WTC11 (cell line): Measurements from ENCODE around the gene FXN. TPM values are rescaled to one million over a fixed set of nuclear protein-coding genes. Genes with fewer than 3 reads are reported as not detected.

Source experiments
- ATAC-seq: fragments of 200-7000 bp; cut with Tn5 transposase; 2 replicates; pipeline ENCODE4 v1.10.0; 2021; ENCODE audit warnings: mild to moderate bottlenecking, moderate library complexity
- CTCF ChIA-PET: fragments of 300-600 bp; sonication (Branson Sonifier 250); formaldehyde crosslinking; loops from one replicate; lab custom pipeline; 2021; ENCODE audit warnings: antibody characterized with exemption; lab: Charles Lee
- POLR2A ChIA-PET: fragments of 350-600 bp; sonication (Branson Sonifier 250); formaldehyde crosslinking; loops from one replicate; lab custom pipeline; 2021; ENCODE audit warnings: antibody characterized with exemption; lab: Charles Lee
- DNase-seq: peaks from one replicate; pipeline ENCODE4 v3.0.0; 2021; ENCODE audit warnings: low spot score
- H3K27ac Mint-ChIP-seq: 2 replicates; pipeline ENCODE4 v1.8.0; 2021; ENCODE audit warnings: mixed read lengths
- H3K27me3 Mint-ChIP-seq: 2 replicates; pipeline ENCODE4 v1.8.0; 2021; ENCODE audit warnings: low read depth, mild to moderate bottlenecking, moderate library complexity, mixed read lengths
- H3K36me3 Mint-ChIP-seq: 2 replicates; pipeline ENCODE4 v1.8.0; 2021; ENCODE audit warnings: mixed read lengths
- H3K4me1 Mint-ChIP-seq: 2 replicates; pipeline ENCODE4 v1.8.0; 2022; ENCODE audit warnings: mixed read lengths
- H3K4me3 Mint-ChIP-seq: 2 replicates; pipeline ENCODE4 v1.8.0; 2021; ENCODE audit warnings: mild to moderate bottlenecking, moderate library complexity, mixed read lengths
- H3K9me3 Mint-ChIP-seq: 2 replicates; pipeline ENCODE4 v1.8.0; 2021; ENCODE audit warnings: mixed read lengths
- FOXK1 ChIP-seq: sonication (generic); formaldehyde crosslinking; IDR thresholded peaks from 2 replicates; pipeline ENCODE4 v1.8.0; 2022; ENCODE audit warnings: mild to moderate bottlenecking, moderate library complexity, missing genetic modification reagents
- GABPB1 ChIP-seq: sonication (generic); formaldehyde crosslinking; IDR thresholded peaks from 2 replicates; pipeline ENCODE4 v1.8.1; 2023; ENCODE audit warnings: mild to moderate bottlenecking, missing genetic modification reagents
- GTF2I ChIP-seq: fragments of 250-450 bp; sonication (Bioruptor Pico); conservative IDR thresholded peaks from 2 replicates; pipeline ENCODE4 v1.4.0; 2021; ENCODE audit warnings: mild to moderate bottlenecking
- NFATC4 ChIP-seq: fragments of 250-450 bp; sonication (Bioruptor Pico); IDR thresholded peaks from 2 replicates; pipeline ENCODE4 v1.9.0; 2021; ENCODE audit warnings: mild to moderate bottlenecking
- NR2C2 ChIP-seq: sonication (generic); formaldehyde crosslinking; IDR thresholded peaks from 2 replicates; pipeline ENCODE4 v1.8.0; 2022; ENCODE audit warnings: mild to moderate bottlenecking, missing genetic modification reagents
- STAT6 ChIP-seq: sonication (generic); formaldehyde crosslinking; conservative IDR thresholded peaks from 2 replicates; pipeline ENCODE4 v1.8.1; 2023; ENCODE audit warnings: mild to moderate bottlenecking, low read depth, missing genetic modification reagents, moderate library complexity
- TEAD4 ChIP-seq: sonication (generic); formaldehyde crosslinking; IDR thresholded peaks from 2 replicates; pipeline ENCODE4 v1.8.0; 2022; ENCODE audit warnings: mild to moderate bottlenecking, missing genetic modification reagents
- ZNF423 ChIP-seq: fragments of 250-450 bp; sonication (Bioruptor Pico); IDR thresholded peaks from 2 replicates; pipeline ENCODE4 v2.1.2; 2022; ENCODE audit warnings: mild to moderate bottlenecking, moderate library complexity
- ZNF671 ChIP-seq: fragments of 250-450 bp; sonication (Bioruptor Pico); IDR thresholded peaks from 2 replicates; pipeline ENCODE4 v1.8.0; 2021; ENCODE audit warnings: mild to moderate bottlenecking
- total RNA-seq: library from RNA; stranded (reverse); gene quantifications from 3 replicates; pipeline ENCODE4 v1.2.3, GENCODE V29; 2021
- TF ChIP-seq, protein P1 (sequence below): sonication (generic); formaldehyde crosslinking; IDR thresholded peaks from 2 replicates; pipeline ENCODE4 v1.8.1; 2023; ENCODE audit warnings: mild to moderate bottlenecking, missing genetic modification reagents, moderate library complexity
- TF ChIP-seq, protein P2 (sequence below): sonication (generic); formaldehyde crosslinking; conservative IDR thresholded peaks from 2 replicates; pipeline ENCODE4 v1.8.1; 2022; ENCODE audit warnings: mild to moderate bottlenecking, missing genetic modification reagents
- TF ChIP-seq, protein P3 (sequence below): fragments of 250-450 bp; sonication (Bioruptor Pico); IDR thresholded peaks from 2 replicates; pipeline ENCODE4 v1.9.0; 2021; ENCODE audit warnings: mild to moderate bottlenecking
- TF ChIP-seq, protein P4 (sequence below): fragments of 250-450 bp; sonication (Bioruptor Pico); conservative IDR thresholded peaks from 2 replicates; pipeline ENCODE4 v1.9.0; 2021; ENCODE audit warnings: mild to moderate bottlenecking

Gene FXN
- total RNA-seq, 1 experiment from 2014 or later: 30.6 TPM

- CTCF ChIA-PET: interaction anchor here (0.5 to 1.5 kb wide), 6 partner anchors 10 to 80 kb away, joined by 3 to 5 read pairs (median 3); no protein-coding TSS in a partner anchor
- peaks cover 31% of the 10 kb centered on the region for H3K4me1 Mint-ChIP-seq
- TF ChIP-seq, protein P1, sequence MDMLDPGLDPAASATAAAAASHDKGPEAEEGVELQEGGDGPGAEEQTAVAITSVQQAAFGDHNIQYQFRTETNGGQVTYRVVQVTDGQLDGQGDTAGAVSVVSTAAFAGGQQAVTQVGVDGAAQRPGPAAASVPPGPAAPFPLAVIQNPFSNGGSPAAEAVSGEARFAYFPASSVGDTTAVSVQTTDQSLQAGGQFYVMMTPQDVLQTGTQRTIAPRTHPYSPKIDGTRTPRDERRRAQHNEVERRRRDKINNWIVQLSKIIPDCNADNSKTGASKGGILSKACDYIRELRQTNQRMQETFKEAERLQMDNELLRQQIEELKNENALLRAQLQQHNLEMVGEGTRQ (CRISPR knock-in tag): no peak
- no peak for TF ChIP-seq FOXK1 (CRISPR knock-in tag)
These were observed 104.0 kb downstream of the FXN start for GRCh38 chr9:69139596-69139995.

GRCh38 chr9:69140123-69140735 lies 104.7 kb downstream of the FXN start:
- H3K27ac Mint-ChIP-seq: 0 out of 2 replicates have a peak overlapping the region, but pooled peaks have one; percentile 32
- TF ChIP-seq ZNF423 (CRISPR knock-in tag) (no peak), NR2C2 (no peak), TEAD4 (CRISPR knock-in tag) (no peak), GTF2I (CRISPR knock-in tag) (no peak), ZNF671 (CRISPR knock-in tag) (no peak), NFATC4 (CRISPR knock-in tag) (no peak), GABPB1 (CRISPR knock-in tag) (no peak)
- TF ChIP-seq, protein P2, sequence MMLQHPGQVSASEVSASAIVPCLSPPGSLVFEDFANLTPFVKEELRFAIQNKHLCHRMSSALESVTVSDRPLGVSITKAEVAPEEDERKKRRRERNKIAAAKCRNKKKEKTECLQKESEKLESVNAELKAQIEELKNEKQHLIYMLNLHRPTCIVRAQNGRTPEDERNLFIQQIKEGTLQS: no peak
- TF ChIP-seq, protein P3, sequence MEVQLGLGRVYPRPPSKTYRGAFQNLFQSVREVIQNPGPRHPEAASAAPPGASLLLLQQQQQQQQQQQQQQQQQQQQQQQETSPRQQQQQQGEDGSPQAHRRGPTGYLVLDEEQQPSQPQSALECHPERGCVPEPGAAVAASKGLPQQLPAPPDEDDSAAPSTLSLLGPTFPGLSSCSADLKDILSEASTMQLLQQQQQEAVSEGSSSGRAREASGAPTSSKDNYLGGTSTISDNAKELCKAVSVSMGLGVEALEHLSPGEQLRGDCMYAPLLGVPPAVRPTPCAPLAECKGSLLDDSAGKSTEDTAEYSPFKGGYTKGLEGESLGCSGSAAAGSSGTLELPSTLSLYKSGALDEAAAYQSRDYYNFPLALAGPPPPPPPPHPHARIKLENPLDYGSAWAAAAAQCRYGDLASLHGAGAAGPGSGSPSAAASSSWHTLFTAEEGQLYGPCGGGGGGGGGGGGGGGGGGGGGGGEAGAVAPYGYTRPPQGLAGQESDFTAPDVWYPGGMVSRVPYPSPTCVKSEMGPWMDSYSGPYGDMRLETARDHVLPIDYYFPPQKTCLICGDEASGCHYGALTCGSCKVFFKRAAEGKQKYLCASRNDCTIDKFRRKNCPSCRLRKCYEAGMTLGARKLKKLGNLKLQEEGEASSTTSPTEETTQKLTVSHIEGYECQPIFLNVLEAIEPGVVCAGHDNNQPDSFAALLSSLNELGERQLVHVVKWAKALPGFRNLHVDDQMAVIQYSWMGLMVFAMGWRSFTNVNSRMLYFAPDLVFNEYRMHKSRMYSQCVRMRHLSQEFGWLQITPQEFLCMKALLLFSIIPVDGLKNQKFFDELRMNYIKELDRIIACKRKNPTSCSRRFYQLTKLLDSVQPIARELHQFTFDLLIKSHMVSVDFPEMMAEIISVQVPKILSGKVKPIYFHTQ (CRISPR knock-in tag): no peak
- H3K27me3 Mint-ChIP-seq: no peaks in the 10 kb centered on the region
- no peak overlapping the region for H3K4me3 Mint-ChIP-seq
- peaks cover 20% of the 10 kb centered on the region for H3K36me3 Mint-ChIP-seq
- no peaks in the 10 kb centered on the region for H3K9me3 Mint-ChIP-seq
- DNase-seq (no peak), ATAC-seq (no peak)
- ChIA-PET POLR2A (no interaction called here), CTCF (interaction anchor here (0.6 to 1.5 kb wide), 3 partner anchors 9 to 53 kb away, joined by 3 to 5 read pairs (median 5); no protein-coding TSS in a partner anchor)
- peaks cover 27% of the 10 kb centered on the region for H3K4me1 Mint-ChIP-seq

More at GRCh38 chr9:69139596-69139995, 104.0 kb downstream of the FXN start:
- H3K27me3 Mint-ChIP-seq: no peaks in the 10 kb centered on the region
- no peak for DNase-seq
- H3K9me3 Mint-ChIP-seq: no peaks in the 10 kb centered on the region
- peak overlapping the region; percentile 7; the same call in 1 of the 2 replicates for H3K27ac Mint-ChIP-seq
- no peak for ATAC-seq
- H3K36me3 Mint-ChIP-seq: peaks cover 19% of the 10 kb centered on the region
- POLR2A ChIA-PET: interaction anchor here (1.3 kb wide), 1 partner anchor 50 kb away, joined by 4 read pairs; no protein-coding TSS in a partner anchor
- H3K4me3 Mint-ChIP-seq: no peak overlapping the region

DNA sequence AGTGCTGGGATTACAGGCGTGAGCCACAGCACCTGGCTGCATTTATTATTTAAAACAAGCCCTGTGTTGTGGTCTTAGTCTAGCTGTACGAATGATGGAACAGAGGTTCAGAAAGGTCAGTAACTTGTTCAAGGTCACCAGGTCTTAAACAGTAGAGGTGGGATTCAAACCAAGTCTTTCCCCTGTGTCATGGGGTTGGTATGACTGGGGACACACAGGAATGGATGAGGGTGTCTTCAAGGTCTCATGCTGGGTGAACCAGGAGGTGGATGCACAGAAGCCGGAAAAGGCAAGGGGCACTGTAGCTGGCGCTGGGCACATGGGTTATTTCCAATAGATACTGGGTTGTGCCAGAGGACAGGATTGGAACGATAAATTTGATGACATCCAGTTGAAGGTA lies 106.3 kb downstream of the FXN start:
- peaks cover 20% of the 10 kb centered on the region for H3K36me3 Mint-ChIP-seq
- no peak for TF ChIP-seq STAT6 (CRISPR knock-in tag)
- TF ChIP-seq, protein P4, sequence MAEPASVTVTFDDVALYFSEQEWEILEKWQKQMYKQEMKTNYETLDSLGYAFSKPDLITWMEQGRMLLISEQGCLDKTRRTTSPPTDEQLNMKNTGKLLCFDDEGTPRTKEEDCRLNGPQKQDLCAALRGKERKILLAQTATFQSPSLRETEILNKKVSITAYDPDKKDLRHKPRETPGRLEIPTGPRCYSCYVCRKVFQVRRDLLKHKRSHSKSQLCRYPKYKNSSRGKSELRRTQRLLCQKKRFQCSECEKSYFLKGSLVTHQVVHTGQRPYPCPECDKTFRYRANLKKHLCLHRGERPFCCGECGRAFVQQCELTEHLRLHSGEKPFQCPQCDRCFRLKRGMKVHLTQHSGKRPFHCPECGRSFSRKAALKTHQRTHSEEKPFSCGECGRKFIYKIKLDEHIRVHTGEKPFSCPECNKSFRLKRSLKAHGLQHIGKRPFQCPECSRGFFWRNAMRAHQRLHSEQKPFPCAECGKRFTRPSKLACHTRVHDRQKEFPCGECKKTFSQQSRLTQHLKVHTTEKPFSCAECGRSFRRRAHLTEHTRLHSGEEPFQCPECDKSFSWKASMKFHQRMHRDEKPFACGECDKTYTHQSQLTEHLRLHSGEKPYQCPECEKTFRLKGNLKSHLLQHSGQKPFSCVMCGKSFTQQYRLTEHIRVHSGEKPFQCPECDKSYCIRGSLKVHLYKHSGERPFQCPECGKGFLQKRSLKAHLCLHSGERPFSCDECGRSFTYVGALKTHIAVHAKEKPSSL: no peak
- H3K27me3 Mint-ChIP-seq: no peaks in the 10 kb centered on the region
- ChIA-PET POLR2A (interaction anchor here (0.6 kb wide), 1 partner anchor 17 kb away, joined by 3 read pairs; no protein-coding TSS in a partner anchor), CTCF (no interaction called here)
- no peak for DNase-seq
- no peak for ATAC-seq
- H3K4me1 Mint-ChIP-seq: peaks cover 22% of the 10 kb centered on the region
- no peaks in the 10 kb centered on the region for H3K9me3 Mint-ChIP-seq
- no peak overlapping the region for H3K4me3 Mint-ChIP-seq
- H3K27ac Mint-ChIP-seq: peak overlapping the region; percentile 70
